Measurements from ENCODE around the gene CCP110.

The CCP110 gene

DNA sequence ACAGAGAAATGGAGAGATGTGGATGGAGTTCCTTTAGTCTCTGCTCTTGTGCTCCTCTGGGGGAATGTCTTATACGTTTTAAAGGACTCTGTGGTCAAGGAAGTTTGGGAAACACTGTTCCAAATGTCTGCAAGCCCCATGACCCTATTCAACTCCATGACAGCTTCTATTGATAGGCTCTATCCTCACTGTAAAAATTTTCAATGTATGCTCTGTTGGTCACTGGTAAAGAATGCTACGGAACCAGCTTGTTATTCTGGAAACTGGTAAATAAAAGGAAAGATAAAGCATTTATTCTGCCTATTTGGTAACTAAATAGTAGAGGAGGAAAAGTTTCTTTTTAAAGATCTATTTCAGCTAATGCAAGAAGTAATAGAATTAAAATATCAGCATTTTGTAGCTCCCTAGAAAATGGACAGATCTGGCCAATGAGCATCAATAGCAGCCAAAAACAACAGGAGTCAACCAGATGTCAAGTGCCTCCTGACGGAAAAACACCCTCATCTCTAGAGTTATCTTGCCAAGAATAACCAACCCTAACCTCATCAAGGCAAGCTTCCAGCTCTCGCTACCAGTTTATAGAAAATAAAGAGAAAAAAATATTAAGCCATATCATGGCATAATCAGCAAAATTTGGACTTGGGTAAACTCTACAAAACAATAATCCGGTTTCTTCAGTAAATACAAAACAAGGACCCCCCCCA lies 18.0 kb upstream of the CCP110 start:
- in situ Hi-C loops (cut with MboI; ENCODE audit: low sequenced_read_pairs): loop anchor here (25.0 kb wide), 1 partner anchor 418 kb away; no protein-coding TSS in a partner anchor

- in situ Hi-C loops (cut with MboI; ENCODE audit: low sequenced_read_pairs): loop anchor here (25.0 kb wide), 1 partner anchor 420 kb away; no protein-coding TSS in a partner anchor
These were observed 16.8 kb upstream of the CCP110 start for GRCh38 chr16:19506965-19507364.

DNA sequence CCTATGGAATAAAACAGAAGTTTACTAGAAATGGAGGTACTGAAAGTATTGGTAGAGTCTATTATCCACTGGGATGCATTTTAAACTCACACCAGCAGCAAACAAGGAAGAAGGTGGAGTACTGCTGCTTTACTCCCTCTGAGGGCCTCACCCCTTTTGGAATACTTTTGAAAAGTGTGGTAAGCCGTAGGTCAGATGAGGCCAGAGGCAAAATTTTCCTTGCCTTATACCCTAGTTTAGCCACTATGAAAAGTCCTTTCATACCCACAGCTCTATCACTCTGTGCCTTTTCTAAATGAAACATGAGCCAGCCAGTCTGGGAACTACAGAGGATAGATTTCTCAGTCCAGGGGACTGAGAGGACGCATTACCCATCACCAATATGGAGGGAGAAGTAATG lies 15.9 kb upstream of the CCP110 start:
- in situ Hi-C loops (cut with MboI; ENCODE audit: low sequenced_read_pairs): loop anchor here (25.0 kb wide), 1 partner anchor 421 kb away; no protein-coding TSS in a partner anchor

GRCh38 chr16:19512297-19512696 lies 11.4 kb upstream of the CCP110 start:
- in situ Hi-C loops (cut with MboI; ENCODE audit: low sequenced_read_pairs): loop anchor here (25.0 kb wide), 1 partner anchor 425 kb away; no protein-coding TSS in a partner anchor

DNA sequence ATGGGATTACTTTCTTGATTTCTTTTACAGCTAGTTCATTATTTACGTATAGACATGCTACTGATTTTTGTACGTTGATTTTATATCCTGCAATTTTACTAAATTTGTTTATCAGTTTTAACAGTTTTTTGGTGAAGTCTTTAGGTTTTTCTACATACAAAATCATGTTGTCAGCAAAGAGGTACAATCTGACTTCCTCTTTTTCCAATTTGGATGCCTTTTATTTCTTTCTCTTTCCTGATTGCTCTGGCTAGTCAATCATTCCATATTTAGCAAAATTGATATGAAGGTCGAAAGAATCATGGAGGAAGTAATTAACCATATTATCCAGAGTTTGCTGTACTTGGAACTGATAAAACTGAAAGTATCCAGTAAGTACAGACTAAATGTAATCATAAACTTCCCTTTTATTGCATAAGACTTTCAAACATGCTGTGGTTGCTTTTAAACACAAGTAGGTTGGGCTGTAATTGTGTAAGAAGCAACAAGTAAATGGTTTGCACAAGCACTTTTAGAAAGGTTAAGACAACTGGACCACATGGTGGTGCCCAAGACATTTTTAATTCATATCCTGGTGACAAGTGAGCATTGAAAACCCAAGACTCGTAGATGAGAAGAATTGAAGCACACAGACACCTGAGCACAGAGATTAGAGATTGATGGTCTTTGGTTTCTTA lies 10.2 kb upstream of the CCP110 start:
- in situ Hi-C loops (cut with MboI; ENCODE audit: low sequenced_read_pairs): loop anchor here (25.0 kb wide), 1 partner anchor 426 kb away; no protein-coding TSS in a partner anchor

DNA sequence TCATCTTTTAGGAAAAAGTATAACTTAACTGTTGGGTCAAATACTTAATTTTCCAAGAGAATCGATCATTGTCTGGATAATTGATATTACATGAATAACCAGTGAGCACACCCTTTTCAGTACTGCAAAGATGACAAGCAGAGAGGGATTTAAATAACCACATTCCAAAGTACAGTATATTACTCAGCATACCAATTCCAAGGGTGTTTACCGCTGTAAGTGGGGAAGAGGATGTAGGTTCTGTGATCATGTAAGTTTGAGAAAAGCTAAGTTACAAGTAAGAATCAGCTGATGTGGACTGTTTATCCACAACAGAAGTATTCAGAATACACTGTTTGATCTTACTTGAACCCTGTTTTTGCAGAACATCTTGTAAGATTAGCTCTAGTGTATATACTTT lies 8.0 kb upstream of the CCP110 start:
- in situ Hi-C loops (cut with MboI; ENCODE audit: low sequenced_read_pairs): loop anchor here (25.0 kb wide), 1 partner anchor 428 kb away; no protein-coding TSS in a partner anchor

GRCh38 chr16:19517424-19518089 lies 6.2 kb upstream of the CCP110 start:
- in situ Hi-C loops (cut with MboI; ENCODE audit: low sequenced_read_pairs): loop anchor here (25.0 kb wide), 1 partner anchor 430 kb away; no protein-coding TSS in a partner anchor

GRCh38 chr16:19518388-19518787 lies 5.4 kb upstream of the CCP110 start:
- in situ Hi-C loops (cut with MboI; ENCODE audit: low sequenced_read_pairs): loop anchor here (25.0 kb wide), 1 partner anchor 431 kb away; no protein-coding TSS in a partner anchor

GRCh38 chr16:19520861-19521331 lies 2.8 kb upstream of the CCP110 start:
- in situ Hi-C loops (cut with MboI; ENCODE audit: low sequenced_read_pairs): loop anchor here (25.0 kb wide), 1 partner anchor 434 kb away; no protein-coding TSS in a partner anchor

DNA sequence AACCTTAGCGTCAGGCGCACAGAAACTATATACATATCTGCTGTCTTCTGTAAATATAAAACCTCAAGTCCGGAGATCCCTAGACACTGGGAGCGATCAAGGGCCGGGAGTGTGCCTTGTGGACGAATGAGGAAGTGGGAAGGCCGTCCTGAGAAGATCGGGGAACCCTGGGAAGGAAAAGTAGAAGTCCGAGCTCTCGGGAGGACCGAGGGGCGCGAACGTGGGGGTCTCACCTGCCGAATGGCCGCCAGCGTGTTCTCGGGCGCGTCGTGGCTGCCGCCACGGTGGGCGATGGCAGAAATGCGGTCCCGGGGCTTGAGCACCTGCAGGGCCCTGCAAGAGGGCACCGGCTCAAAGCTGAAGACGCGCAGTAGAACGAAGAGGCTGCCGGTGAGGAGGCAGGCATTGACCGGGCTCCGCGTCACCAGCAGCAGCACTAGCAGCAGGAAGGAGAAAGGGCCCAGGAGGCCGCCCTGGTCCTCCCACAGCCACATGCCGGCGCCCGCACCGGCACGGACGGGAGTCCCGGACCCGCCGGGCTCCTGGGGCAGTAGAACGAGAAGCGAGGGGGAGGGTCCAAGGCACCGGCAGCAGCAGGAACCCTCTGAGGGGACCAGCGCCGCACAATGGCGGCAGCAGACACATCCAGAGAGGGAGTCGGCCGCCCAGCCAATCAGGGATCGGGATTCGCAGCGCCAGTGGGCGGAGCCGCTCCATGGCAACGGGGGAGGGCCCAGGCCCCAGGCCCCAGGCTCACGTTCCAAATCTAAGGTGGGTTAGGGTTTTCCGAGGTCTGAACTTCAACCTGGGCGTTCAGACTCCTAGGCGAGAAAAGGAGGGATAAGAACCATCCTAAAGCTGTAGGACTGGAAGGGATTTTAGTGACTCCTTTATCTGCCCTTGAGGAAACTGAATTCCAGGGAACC lies 2.0 kb upstream of the CCP110 start, which contains the start of gene GDE1:
Gene GDE1 (minus strand): TSS at position 628 of the 926 bp plus-strand sequence. CDS start 134 bp downstream, at position 494.
- in situ Hi-C loops (cut with MboI; ENCODE audit: low sequenced_read_pairs): loop anchor here (25.0 kb wide), 1 partner anchor 434 kb away; no protein-coding TSS in a partner anchor

DNA sequence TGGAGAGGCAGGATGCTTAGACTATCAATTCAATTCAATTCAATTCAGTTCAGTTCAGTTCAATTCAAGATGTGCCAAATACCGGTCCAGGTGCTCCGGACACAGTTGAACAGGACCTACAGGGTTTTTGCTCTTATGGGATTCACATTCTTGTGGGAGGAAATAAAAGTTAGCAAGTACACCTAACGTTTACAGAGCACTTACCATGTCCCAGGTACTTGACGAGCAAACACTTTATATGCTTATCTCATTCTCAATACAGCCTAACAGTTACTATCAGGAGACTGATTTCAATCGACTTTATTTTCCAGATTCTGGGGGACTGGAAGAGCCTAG lies 1.4 kb upstream of the CCP110 start:
- in situ Hi-C loops (cut with MboI; ENCODE audit: low sequenced_read_pairs): loop anchor here (25.0 kb wide), 1 partner anchor 435 kb away; no protein-coding TSS in a partner anchor

DNA sequence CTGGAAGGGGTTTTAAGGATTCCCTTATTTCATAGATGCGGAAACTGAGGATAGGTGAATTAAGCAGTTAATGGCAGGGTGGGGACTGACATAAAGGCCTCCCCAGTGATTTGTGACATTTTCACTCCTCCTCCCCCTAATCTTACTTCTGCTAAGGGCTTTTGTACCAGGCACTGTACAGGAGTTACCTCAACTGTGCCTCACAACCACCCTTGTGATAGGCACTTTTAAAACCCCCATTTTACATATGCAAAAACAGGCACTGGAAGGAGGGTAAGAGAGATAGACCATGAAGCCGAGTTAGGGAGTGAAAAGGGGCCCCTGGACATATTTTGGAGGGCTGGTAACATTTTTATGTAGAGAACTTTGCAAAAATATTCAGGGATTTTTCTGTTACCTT lies 982 bp upstream of the CCP110 start:
- in situ Hi-C loops (cut with MboI; ENCODE audit: low sequenced_read_pairs): loop anchor here (25.0 kb wide), 1 partner anchor 435 kb away; no protein-coding TSS in a partner anchor

DNA sequence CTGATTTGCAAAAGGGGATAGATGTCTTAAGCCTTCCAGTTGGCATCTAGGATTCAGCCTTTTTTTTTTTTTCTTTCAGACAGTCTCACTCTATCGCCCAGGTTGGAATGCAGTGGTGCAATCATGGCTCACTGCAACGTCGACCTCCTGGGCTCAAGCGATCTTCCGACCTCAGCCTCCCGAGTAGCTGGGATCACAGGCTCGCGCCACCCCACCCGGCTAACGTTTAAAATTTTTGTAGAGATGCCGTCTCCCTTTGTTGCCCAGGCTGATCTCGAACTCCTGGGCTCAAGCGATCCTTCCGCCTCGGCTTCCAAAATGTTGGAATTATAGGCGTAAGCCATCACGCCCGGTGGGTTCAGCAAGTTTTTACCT lies 571 bp upstream of the CCP110 start:
- in situ Hi-C loops (cut with MboI; ENCODE audit: low sequenced_read_pairs): loop anchor here (25.0 kb wide), 1 partner anchor 436 kb away; no protein-coding TSS in a partner anchor

DNA sequence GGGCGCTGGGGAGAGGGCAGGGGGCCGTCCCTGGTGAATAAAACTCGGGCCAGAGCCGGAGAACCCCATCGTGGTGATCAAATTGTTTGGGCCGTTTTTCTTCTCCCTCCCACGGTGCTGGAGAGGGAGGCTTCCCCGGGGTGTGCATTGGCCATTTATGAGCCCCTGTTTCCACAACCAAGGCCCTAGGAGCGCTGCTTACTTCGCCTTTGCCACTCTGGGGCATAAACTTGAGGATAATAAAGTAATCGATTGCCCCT lies 544 bp downstream of the CCP110 start:
- in situ Hi-C loops (cut with MboI; ENCODE audit: low sequenced_read_pairs): loop anchor here (25.0 kb wide), 1 partner anchor 437 kb away; no protein-coding TSS in a partner anchor

- in situ Hi-C loops (cut with MboI; ENCODE audit: low sequenced_read_pairs): loop anchor here (25.0 kb wide), 1 partner anchor 437 kb away; no protein-coding TSS in a partner anchor
These were observed 1.1 kb downstream of the CCP110 start for GRCh38 chr16:19524616-19525384.

GRCh38 chr16:19525385-19525723 lies 1.6 kb downstream of the CCP110 start:
- in situ Hi-C loops (cut with MboI; ENCODE audit: low sequenced_read_pairs): no loop called here

GRCh38 chr16:19527161-19527560 lies 3.4 kb downstream of the CCP110 start:
- in situ Hi-C loops (cut with MboI; ENCODE audit: low sequenced_read_pairs): no loop called here

GRCh38 chr16:19528666-19529065 lies 4.9 kb downstream of the CCP110 start:
- in situ Hi-C loops (cut with MboI; ENCODE audit: low sequenced_read_pairs): no loop called here

- in situ Hi-C loops (cut with MboI; ENCODE audit: low sequenced_read_pairs): no loop called here
These were observed 8.9 kb downstream of the CCP110 start for GRCh38 chr16:19532601-19533000.
